Neural progenitor cell (in vitro differentiated cells): ENCODE data around the gene STAP1.

Experiments used
- CTCF ChIP-seq: fragments of 200-600 bp; sonication (generic); IDR thresholded peaks from 2 replicates; pipeline ENCODE4 v1.5.1; 2017; ENCODE audit warnings: antibody characterized with exemption, mild to moderate bottlenecking
- EZH2 ChIP-seq: fragments of 200-600 bp; sonication (generic); IDR thresholded peaks from 2 replicates; pipeline ENCODE4 v1.6.1; 2017; ENCODE audit warnings: antibody characterized with exemption, mild to moderate bottlenecking, moderate library complexity
- EZH2phosphoT487 ChIP-seq: fragments of 200-600 bp; sonication (generic); IDR thresholded peaks from 2 replicates; pipeline ENCODE4 v1.6.1; 2017; ENCODE audit warnings: antibody characterized with exemption

DNA sequence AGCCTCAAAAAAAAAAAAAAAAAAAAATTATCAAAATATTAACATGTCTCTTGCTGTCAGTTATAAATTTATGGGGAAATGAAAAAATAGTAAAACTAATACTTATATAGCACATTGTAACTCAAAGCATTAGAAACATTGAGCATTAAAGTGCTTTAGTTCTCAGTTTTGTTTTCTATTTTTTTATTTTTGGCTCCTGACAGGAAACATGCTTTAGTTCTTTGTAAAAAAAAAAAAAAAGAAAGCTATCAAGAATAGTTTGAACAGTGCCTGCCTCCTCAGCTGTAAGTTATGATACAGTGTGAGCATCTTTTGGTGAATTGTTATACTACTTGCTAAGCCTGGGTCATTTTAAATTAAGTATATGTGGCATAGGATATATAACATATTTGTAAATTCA, 8.1 kb upstream of the STAP1 start:
- TF ChIP-seq CTCF: no peak
- no peak for TF ChIP-seq EZH2
- no peak for TF ChIP-seq EZH2phosphoT487
